Activated CD4-positive, CD25-positive, alpha-beta regulatory T cell treated with anti-CD3 and anti-CD28 coated beads, Interleukin-2, amount 50 U/mL, for 16 hours (primary cell): Measurements from ENCODE around the gene SEMA7A.

Experiments
- DNase-seq: peaks from one replicate; pipeline ENCODE4 v3.0.0-alpha.2; 2020; ENCODE audit warnings: low read depth, low spot score

SEMA7A gene

GRCh38 chr15:74415966-74416916 is 17.5 kb downstream of the SEMA7A start:
- no peak for DNase-seq

GRCh38 chr15:74414603-74415338 is 19.0 kb downstream of the SEMA7A start:
- no peak for DNase-seq

- DNase-seq, result no peak
Measured at GRCh38 chr15:74414081-74414580, 19.6 kb downstream of the SEMA7A start.

- DNase-seq, result no peak
Measured at GRCh38 chr15:74413350-74414080, 20.2 kb downstream of the SEMA7A start.

GRCh38 chr15:74412159-74412558 is 21.6 kb downstream of the SEMA7A start:
- no peak for DNase-seq

GRCh38 chr15:74411686-74412085 is 22.1 kb downstream of the SEMA7A start:
- DNase-seq, result no peak

- DNase-seq, result no peak
Measured at GRCh38 chr15:74410502-74410901, 23.3 kb downstream of the SEMA7A start.

- no peak for DNase-seq
Measured at GRCh38 chr15:74409225-74409624, 24.5 kb downstream of the SEMA7A start.

- no peak for DNase-seq
Measured at GRCh38 chr15:74408815-74409214, 24.9 kb downstream of the SEMA7A start.

GRCh38 chr15:74408385-74408784 is 25.4 kb downstream of the SEMA7A start:
- DNase-seq, result no peak

GRCh38 chr15:74406992-74407705 is 26.6 kb downstream of the SEMA7A start:
- DNase-seq, result no peak

- DNase-seq, result no peak
Measured at GRCh38 chr15:74406517-74406916, 27.2 kb downstream of the SEMA7A start.

GRCh38 chr15:74405823-74406222 is 27.9 kb downstream of the SEMA7A start:
- no peak for DNase-seq

- DNase-seq, result no peak
Measured at GRCh38 chr15:74403991-74404563, 29.7 kb downstream of the SEMA7A start.

- DNase-seq, result no peak
Measured at GRCh38 chr15:74403588-74403919, 30.2 kb downstream of the SEMA7A start.

GRCh38 chr15:74402873-74403587 is 30.7 kb downstream of the SEMA7A start:
- peak; percentile 33 for DNase-seq

- DNase-seq, result no peak
Measured at GRCh38 chr15:74402337-74402841, 31.4 kb downstream of the SEMA7A start.

GRCh38 chr15:74400915-74401757 is 32.6 kb downstream of the SEMA7A start:
- no peak for DNase-seq

- DNase-seq, result no peak
Measured at GRCh38 chr15:74400313-74400860, 33.4 kb downstream of the SEMA7A start.
